ENCODE measurements around the gene SFI1.

- TF ChIP-seq, protein P1, sequence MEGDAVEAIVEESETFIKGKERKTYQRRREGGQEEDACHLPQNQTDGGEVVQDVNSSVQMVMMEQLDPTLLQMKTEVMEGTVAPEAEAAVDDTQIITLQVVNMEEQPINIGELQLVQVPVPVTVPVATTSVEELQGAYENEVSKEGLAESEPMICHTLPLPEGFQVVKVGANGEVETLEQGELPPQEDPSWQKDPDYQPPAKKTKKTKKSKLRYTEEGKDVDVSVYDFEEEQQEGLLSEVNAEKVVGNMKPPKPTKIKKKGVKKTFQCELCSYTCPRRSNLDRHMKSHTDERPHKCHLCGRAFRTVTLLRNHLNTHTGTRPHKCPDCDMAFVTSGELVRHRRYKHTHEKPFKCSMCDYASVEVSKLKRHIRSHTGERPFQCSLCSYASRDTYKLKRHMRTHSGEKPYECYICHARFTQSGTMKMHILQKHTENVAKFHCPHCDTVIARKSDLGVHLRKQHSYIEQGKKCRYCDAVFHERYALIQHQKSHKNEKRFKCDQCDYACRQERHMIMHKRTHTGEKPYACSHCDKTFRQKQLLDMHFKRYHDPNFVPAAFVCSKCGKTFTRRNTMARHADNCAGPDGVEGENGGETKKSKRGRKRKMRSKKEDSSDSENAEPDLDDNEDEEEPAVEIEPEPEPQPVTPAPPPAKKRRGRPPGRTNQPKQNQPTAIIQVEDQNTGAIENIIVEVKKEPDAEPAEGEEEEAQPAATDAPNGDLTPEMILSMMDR (tag by site-specific recombination; IDR thresholded peaks at IDR 0.05): no peak
- TF ChIP-seq, protein P2, sequence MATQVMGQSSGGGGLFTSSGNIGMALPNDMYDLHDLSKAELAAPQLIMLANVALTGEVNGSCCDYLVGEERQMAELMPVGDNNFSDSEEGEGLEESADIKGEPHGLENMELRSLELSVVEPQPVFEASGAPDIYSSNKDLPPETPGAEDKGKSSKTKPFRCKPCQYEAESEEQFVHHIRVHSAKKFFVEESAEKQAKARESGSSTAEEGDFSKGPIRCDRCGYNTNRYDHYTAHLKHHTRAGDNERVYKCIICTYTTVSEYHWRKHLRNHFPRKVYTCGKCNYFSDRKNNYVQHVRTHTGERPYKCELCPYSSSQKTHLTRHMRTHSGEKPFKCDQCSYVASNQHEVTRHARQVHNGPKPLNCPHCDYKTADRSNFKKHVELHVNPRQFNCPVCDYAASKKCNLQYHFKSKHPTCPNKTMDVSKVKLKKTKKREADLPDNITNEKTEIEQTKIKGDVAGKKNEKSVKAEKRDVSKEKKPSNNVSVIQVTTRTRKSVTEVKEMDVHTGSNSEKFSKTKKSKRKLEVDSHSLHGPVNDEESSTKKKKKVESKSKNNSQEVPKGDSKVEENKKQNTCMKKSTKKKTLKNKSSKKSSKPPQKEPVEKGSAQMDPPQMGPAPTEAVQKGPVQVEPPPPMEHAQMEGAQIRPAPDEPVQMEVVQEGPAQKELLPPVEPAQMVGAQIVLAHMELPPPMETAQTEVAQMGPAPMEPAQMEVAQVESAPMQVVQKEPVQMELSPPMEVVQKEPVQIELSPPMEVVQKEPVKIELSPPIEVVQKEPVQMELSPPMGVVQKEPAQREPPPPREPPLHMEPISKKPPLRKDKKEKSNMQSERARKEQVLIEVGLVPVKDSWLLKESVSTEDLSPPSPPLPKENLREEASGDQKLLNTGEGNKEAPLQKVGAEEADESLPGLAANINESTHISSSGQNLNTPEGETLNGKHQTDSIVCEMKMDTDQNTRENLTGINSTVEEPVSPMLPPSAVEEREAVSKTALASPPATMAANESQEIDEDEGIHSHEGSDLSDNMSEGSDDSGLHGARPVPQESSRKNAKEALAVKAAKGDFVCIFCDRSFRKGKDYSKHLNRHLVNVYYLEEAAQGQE (tag by site-specific recombination; IDR thresholded peaks at IDR 0.05): no peak
- TF ChIP-seq ZNF274 (IDR thresholded peaks at IDR 0.05; ENCODE audit: low read length): no peak
- TF ChIP-seq ZNF274 (tag by site-specific recombination; IDR thresholded peaks at IDR 0.05; ENCODE audit: borderline replicate concordance): no peak
Observed at GRCh38 chr22:31540966-31541365, 44.6 kb downstream of the SFI1 start.
